ENCODE measurements around the gene SKP1.

DNA sequence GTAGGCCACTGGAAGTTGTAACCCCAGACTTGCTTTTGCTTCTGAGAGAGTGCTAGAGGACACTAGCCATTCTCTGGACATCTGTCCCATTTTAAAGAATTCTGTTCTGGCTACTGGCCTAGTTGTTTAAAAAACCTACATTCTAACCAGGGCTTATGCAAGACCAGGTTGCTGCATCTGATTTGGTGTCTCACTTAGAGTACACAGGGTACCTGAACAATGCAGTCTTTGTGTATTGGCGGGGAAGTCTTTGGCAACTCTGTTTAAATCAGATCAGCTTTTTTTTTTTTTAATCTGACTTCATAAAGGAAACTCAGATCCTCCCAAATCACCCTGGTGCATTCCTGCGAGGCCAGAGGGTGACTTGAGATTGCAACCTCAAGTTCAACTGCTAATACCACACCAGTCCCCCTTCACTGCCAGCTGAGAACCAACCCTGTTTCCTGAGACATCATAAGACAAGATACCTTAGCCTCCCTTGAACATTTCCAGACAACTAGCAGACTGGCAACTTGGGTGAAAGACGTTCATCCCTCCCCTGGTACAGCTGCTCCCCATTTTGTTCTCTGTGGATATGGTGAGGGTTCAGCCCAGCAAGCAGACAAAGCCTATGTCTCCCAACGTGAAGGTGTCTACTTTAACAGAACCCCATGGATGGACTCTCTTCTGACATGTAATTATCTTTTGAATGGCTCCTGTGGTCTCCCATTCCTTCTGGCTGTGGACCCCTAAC lies 27.0 kb downstream of the SKP1 start:
- TF ChIP-seq, protein P1, sequence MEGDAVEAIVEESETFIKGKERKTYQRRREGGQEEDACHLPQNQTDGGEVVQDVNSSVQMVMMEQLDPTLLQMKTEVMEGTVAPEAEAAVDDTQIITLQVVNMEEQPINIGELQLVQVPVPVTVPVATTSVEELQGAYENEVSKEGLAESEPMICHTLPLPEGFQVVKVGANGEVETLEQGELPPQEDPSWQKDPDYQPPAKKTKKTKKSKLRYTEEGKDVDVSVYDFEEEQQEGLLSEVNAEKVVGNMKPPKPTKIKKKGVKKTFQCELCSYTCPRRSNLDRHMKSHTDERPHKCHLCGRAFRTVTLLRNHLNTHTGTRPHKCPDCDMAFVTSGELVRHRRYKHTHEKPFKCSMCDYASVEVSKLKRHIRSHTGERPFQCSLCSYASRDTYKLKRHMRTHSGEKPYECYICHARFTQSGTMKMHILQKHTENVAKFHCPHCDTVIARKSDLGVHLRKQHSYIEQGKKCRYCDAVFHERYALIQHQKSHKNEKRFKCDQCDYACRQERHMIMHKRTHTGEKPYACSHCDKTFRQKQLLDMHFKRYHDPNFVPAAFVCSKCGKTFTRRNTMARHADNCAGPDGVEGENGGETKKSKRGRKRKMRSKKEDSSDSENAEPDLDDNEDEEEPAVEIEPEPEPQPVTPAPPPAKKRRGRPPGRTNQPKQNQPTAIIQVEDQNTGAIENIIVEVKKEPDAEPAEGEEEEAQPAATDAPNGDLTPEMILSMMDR (IDR thresholded peaks at IDR 0.05; ENCODE audit: low read depth, low read length) = no peak
- TF ChIP-seq EZH2phosphoT487 (IDR thresholded peaks at IDR 0.05; ENCODE audit: low read depth) = no peak
